ENCODE measurements around the gene NDUFAF7. TPM values are rescaled to one million over a fixed set of nuclear protein-coding genes. Genes with fewer than 3 reads are reported as not detected.
A peak's percentile ranks its signal among the peaks of the same experiment; 100 is the strongest.

The NDUFAF7 gene
- total RNA-seq, 1 experiment from 2014 or later: 103 TPM

DNA sequence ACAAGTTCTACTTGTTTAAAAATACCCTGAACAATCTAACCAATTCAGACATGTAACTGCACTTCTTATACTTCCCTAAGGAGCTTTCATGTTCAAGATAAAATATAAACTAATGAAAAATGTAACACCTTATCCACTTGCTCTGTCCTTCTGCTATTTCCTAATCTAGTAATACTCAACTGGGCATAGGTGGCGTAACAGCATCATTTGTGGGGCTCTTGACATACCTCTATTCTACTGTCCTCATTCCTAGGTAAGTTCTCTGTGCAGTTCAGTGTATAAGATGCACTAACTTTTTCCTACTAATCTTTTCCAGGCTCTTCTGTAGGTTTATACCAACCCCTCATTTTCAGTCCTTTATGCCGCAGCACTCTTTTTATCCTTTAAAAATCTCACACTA, 56.5 kb downstream of the NDUFAF7 start:
- no peak overlapping the region for H3K23ac ChIP-seq (ENCODE audit: insufficient read length, low read depth, low read length)
- H2BK120ac ChIP-seq (ENCODE audit: low read depth, low read length, poor library complexity, severe bottlenecking): no peak overlapping the region
- Mint-ChIP-seq H3K27ac (no peak overlapping the region), H3K4me3 (no peak overlapping the region), H3K9me3 (no peaks in the 10 kb centered on the region), H3K27me3 (ENCODE audit: low read depth) (no peaks in the 10 kb centered on the region), H3K36me3 (ENCODE audit: insufficient read depth in 1 of 3, low read depth in 3 of 3) (peaks cover 11 to 57% (median 53%) of the 10 kb centered on the region in 3 experiments), H3K4me1 (no peaks in the 10 kb centered on the region)
- H3K4me2 ChIP-seq (ENCODE audit: insufficient read depth, insufficient read length, low read length): no peak overlapping the region
- H2BK15ac ChIP-seq (ENCODE audit: low read depth, low read length): no peak overlapping the region
- H3K79me2 ChIP-seq (ENCODE audit: insufficient read depth, low read length): no peaks in the 10 kb centered on the region
- H3K18ac ChIP-seq (ENCODE audit: insufficient read length, low read depth, low read length): no peak overlapping the region
- no peak overlapping the region for H4K5ac ChIP-seq (ENCODE audit: insufficient read length, low read depth, low read length)
- no peak overlapping the region for H4K91ac ChIP-seq (ENCODE audit: insufficient read length, low read depth, low read length)
- no peaks in the 10 kb centered on the region for H3K79me1 ChIP-seq (ENCODE audit: insufficient read depth, low read depth, low read length, poor library complexity, severe bottlenecking)
- TF ChIP-seq, protein P1, sequence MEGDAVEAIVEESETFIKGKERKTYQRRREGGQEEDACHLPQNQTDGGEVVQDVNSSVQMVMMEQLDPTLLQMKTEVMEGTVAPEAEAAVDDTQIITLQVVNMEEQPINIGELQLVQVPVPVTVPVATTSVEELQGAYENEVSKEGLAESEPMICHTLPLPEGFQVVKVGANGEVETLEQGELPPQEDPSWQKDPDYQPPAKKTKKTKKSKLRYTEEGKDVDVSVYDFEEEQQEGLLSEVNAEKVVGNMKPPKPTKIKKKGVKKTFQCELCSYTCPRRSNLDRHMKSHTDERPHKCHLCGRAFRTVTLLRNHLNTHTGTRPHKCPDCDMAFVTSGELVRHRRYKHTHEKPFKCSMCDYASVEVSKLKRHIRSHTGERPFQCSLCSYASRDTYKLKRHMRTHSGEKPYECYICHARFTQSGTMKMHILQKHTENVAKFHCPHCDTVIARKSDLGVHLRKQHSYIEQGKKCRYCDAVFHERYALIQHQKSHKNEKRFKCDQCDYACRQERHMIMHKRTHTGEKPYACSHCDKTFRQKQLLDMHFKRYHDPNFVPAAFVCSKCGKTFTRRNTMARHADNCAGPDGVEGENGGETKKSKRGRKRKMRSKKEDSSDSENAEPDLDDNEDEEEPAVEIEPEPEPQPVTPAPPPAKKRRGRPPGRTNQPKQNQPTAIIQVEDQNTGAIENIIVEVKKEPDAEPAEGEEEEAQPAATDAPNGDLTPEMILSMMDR (conservative IDR thresholded peaks at IDR 0.05): peak; percentile 40; the same call in 2 of the 3 replicates
- no peak overlapping the region for H3K9ac ChIP-seq (ENCODE audit: extremely low read depth, insufficient read length, low read length)
- H3K23me2 ChIP-seq (ENCODE audit: insufficient read length, low read depth, low read length, poor library complexity, severe bottlenecking): no peaks in the 10 kb centered on the region
- no peak overlapping the region for H3T11ph ChIP-seq (ENCODE audit: low read length)
- H3K27me3 ChIP-seq (ENCODE audit: insufficient read depth, low read length): no peaks in the 10 kb centered on the region
- no CpG with 5 or more reads among the region's 2 CpGs for WGBS (ENCODE audit: extremely low coverage, insufficient read length, low lambda C conversion rate)
- H3K9me3 ChIP-seq (ENCODE audit: control insufficient read depth, low read depth, low read length): no peaks in the 10 kb centered on the region
- H4K20me1 ChIP-seq (ENCODE audit: control insufficient read depth, insufficient read depth, insufficient read length): no peaks in the 10 kb centered on the region
- H2BK12ac ChIP-seq (ENCODE audit: insufficient read length, low read depth, low read length): no peak overlapping the region
- no peak overlapping the region for H3K4ac ChIP-seq (ENCODE audit: low read depth, low read length)
- DNase-seq: no peak
- H2BK20ac ChIP-seq (ENCODE audit: low read depth, low read length, poor library complexity, severe bottlenecking): no peak overlapping the region
- H4K8ac ChIP-seq (replicated peaks; ENCODE audit: insufficient read length, low read depth, low read length): no peak overlapping the region
- no peaks in the 10 kb centered on the region for H3K4me1 ChIP-seq (ENCODE audit: insufficient read depth, low read length)
- no peak overlapping the region for H2AFZ ChIP-seq (ENCODE audit: low read length)
- no peak overlapping the region for H2BK5ac ChIP-seq (ENCODE audit: insufficient read length, low read length)
- no peak overlapping the region for H3K27ac ChIP-seq (ENCODE audit: insufficient read length, low read depth, low read length)
- no peak overlapping the region for H2AK5ac ChIP-seq (ENCODE audit: insufficient read length, low read length)
- no peak overlapping the region for H3K56ac ChIP-seq (ENCODE audit: insufficient read length, low read depth, low read length)
- H3K14ac ChIP-seq (ENCODE audit: insufficient read depth, low read length): no peak overlapping the region

Data from H9 (cell line).